Measurements from ENCODE around the gene FNDC3B.
A peak's percentile ranks its signal among the peaks of the same experiment; 100 is the strongest.

FNDC3B gene

DNA sequence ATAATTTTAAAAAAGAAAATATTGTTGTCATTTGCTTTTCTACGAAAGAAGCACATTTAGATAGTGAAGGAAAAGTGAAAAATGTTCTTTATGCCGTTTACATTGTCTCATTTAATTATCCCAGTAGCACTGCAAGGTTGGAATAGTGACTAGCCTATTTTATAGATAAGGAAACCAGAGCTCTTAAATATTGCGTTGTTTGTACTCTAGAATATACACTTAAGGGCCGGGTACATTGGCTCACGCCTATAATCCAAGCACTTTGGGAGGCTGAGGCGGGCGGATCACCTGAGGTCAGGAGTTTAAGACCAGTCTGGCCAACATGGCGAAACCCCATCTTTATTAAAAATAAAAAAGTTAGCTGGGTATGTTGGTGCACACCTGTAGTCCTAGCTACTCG lies 127.5 kb downstream of the FNDC3B start:
- no peak overlapping the region for H3K4me3 ChIP-seq (replicated peaks; ENCODE audit: low read depth, low read length)
- no peak for DNase-seq (ENCODE audit: low read depth)
- TF ChIP-seq, protein P1, sequence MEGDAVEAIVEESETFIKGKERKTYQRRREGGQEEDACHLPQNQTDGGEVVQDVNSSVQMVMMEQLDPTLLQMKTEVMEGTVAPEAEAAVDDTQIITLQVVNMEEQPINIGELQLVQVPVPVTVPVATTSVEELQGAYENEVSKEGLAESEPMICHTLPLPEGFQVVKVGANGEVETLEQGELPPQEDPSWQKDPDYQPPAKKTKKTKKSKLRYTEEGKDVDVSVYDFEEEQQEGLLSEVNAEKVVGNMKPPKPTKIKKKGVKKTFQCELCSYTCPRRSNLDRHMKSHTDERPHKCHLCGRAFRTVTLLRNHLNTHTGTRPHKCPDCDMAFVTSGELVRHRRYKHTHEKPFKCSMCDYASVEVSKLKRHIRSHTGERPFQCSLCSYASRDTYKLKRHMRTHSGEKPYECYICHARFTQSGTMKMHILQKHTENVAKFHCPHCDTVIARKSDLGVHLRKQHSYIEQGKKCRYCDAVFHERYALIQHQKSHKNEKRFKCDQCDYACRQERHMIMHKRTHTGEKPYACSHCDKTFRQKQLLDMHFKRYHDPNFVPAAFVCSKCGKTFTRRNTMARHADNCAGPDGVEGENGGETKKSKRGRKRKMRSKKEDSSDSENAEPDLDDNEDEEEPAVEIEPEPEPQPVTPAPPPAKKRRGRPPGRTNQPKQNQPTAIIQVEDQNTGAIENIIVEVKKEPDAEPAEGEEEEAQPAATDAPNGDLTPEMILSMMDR (IDR thresholded peaks at IDR 0.05; ENCODE audit: low read length, missing control alignments), result no peak

DNA sequence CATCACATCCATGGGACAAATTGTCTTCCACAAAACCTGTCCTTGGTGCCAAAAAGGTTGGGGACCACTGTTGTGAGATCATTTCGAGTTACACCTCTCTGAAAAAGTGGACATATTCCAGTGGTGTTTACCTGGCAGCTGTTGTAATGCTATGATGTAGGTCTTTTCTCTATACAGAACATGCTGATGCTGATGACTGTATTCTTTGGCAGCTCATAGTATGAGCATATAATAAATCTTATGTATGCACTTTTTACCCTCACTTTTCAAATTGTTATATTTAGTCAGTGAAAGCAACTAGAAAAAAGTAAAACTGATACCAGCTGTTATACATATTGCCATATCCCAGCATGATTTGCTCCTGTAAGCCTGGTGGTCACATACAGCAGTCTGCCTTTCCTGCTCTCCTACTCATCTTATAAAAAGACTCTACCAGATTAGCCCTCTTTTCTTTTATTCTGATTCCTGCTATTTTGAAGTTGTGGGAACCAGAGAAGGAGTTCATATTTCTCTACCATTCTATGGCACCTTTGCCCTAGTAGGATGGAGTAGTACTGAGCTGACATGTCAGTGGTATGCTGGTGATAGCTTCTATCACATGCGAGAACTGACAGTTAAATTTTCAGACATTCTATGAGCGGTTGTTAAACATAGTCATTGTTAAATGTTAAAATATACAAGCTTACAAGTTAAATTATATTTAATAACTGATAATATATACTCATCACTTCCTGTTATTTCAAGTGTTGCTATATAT lies 128.7 kb downstream of the FNDC3B start:
- TF ChIP-seq, protein P1 (IDR thresholded peaks at IDR 0.05; ENCODE audit: low read length, missing control alignments), result no peak
- no peak for DNase-seq (ENCODE audit: low read depth)
- H3K4me3 ChIP-seq (replicated peaks; ENCODE audit: low read depth, low read length), result no peak overlapping the region

DNA sequence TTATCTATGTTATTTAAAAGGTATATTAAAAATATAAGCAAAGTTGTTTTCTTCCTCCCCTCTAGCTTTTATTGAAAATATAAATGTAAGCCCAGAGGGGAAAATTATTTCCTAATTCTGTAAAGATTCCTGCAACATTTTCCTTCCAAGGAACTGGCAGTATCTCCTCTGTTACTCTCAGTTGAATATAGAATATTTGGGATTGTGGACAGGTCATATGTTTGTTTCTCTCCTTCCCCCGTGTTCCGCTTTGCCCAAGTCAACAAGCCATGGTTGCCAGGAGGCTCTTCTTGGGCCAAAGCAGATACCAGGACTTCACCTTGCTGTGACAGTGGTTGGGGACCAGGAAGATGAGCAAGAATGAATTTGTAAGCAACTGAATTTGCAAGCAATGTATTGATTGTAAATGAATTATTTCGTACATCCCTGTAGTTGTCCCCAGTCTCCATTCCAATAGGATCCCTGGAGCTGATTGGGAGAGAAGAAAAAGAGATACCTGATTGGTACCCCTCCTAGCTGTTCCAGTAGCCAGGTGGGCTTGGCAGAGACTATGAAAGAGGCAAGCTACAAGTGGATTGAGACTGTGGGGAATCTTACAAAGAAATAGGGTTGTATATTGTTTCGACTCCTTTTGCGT lies 130.8 kb downstream of the FNDC3B start:
- H3K4me3 ChIP-seq (replicated peaks; ENCODE audit: low read depth, low read length), result no peak overlapping the region
- no peak for DNase-seq (ENCODE audit: low read depth)
- TF ChIP-seq, protein P1 (IDR thresholded peaks at IDR 0.05; ENCODE audit: low read length, missing control alignments), result no peak

DNA sequence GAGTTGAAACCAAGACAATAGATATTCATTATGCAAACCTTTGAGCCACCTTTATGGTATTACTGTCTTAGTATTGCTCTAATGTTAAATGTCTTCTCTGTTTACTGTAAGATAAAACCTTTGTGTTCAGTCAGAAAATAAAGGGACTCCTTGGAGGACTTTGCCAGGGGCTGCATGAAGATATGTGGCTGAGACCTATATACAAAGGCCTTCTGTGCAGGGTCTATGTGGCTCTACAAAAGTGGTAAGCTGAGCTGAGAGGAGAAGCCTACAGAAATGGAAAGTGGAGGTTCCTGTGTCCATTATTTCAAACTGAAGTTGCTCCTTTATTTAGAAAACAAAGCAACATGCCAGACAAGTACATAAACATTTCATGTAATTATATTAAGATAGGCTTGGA lies 131.5 kb downstream of the FNDC3B start:
- DNase-seq (ENCODE audit: low read depth), result no peak
- TF ChIP-seq, protein P1 (IDR thresholded peaks at IDR 0.05; ENCODE audit: low read length, missing control alignments), result no peak
- no peak overlapping the region for H3K4me3 ChIP-seq (replicated peaks; ENCODE audit: low read depth, low read length)

DNA sequence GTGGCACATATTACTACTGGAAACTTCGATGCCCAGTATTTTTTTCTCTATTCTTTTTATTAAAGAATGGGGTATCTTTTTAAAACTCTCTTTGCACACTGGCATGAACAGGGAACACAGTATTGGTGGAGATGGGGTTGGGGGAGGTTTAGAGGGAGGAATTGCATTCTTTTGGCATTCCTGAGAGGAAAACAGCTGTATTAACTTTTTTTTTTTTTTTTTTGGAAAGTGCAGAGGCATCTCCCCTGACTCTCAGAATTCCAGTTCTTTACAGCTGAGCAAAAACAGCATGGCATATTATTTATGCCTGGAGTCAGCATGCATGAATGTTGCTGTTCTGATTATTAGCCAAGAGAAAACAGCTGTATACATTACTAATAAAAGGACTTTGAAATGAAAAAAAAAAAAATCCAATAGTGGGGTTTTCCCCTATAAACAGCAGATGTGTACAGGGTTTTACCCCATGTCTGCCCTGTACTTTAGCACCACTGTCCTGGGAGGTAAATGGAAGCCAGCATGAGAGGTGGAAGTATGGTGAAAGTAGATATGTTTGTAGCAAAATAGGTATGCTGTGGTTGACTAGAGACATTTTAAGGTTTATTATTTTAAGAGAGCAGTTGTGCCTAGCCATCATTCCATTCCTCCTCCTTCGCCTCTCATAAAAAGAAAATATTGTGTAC lies 132.2 kb downstream of the FNDC3B start:
- no peak overlapping the region for H3K4me3 ChIP-seq (replicated peaks; ENCODE audit: low read depth, low read length)
- peak; percentile 46 for DNase-seq (ENCODE audit: low read depth)
- TF ChIP-seq, protein P1 (IDR thresholded peaks at IDR 0.05; ENCODE audit: low read length, missing control alignments), result no peak

DNA sequence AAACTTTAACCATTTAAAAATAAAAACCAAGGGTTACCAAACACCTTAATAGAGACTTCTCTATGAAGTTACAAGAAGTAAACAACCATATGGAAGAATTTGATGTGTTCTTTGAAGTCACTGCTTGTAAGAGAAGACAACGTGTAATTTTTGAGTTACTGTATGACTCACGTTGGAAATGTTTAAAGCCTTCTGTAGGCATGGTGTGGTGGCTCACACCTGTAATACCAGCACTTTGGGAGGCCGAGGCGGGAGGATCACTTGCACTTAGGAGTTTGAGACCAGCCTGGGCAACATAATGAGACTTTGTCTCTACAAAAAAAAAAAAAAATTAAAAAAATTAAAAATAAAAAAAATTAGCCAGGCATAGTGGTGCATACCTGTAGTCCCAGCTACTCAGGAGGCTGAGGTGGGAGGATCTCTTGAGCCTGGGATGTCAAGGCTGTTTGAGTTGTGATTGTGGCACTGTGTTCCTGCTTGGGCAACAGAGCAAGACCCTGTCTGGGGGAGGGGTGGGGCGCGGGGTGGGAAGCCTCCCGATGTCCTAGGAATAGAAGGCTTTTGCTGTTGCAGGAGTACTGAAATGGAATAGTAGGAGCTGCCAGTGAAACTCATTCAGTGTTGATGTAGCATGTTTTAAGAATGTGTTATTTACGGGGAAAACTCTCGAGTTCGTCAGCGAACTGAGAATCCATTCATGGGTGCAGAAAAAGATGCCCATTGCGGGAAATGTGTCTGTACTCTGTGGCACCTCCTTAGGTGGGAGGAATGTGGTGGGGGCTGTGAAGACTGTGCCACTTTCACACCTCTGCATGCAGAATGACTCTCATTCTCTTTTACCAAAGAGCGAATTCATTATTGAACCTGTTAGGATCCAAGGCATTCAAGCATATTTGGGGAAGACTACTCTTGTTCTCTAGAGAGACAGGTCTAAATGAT lies 134.2 kb downstream of the FNDC3B start:
- TF ChIP-seq, protein P1 (IDR thresholded peaks at IDR 0.05; ENCODE audit: low read length, missing control alignments), result no peak
- DNase-seq (ENCODE audit: low read depth), result no peak
- no peak overlapping the region for H3K4me3 ChIP-seq (replicated peaks; ENCODE audit: low read depth, low read length)
